GM12865 (cell line): Measurements from ENCODE around the gene ANKRD33.

Experiments used
- DNase-seq: peaks from one replicate; pipeline ENCODE4 v3.0.0; 2010; ENCODE audit warnings: low read depth
- H3K4me3 ChIP-seq: 2 replicates; pipeline ENCODE4 v1.5.1; 2011; ENCODE audit warnings: mild to moderate bottlenecking, low read depth, low read length, control low read depth
- TF ChIP-seq, protein P1 (sequence below): IDR thresholded peaks from 2 replicates; pipeline ENCODE4 v1.5.1; 2011; ENCODE audit warnings: low read length, control low read depth, low read depth, inconsistent platforms; ENCODE audit not compliant: insufficient read depth; ENCODE audit errors: missing control alignments

The ANKRD33 gene

DNA sequence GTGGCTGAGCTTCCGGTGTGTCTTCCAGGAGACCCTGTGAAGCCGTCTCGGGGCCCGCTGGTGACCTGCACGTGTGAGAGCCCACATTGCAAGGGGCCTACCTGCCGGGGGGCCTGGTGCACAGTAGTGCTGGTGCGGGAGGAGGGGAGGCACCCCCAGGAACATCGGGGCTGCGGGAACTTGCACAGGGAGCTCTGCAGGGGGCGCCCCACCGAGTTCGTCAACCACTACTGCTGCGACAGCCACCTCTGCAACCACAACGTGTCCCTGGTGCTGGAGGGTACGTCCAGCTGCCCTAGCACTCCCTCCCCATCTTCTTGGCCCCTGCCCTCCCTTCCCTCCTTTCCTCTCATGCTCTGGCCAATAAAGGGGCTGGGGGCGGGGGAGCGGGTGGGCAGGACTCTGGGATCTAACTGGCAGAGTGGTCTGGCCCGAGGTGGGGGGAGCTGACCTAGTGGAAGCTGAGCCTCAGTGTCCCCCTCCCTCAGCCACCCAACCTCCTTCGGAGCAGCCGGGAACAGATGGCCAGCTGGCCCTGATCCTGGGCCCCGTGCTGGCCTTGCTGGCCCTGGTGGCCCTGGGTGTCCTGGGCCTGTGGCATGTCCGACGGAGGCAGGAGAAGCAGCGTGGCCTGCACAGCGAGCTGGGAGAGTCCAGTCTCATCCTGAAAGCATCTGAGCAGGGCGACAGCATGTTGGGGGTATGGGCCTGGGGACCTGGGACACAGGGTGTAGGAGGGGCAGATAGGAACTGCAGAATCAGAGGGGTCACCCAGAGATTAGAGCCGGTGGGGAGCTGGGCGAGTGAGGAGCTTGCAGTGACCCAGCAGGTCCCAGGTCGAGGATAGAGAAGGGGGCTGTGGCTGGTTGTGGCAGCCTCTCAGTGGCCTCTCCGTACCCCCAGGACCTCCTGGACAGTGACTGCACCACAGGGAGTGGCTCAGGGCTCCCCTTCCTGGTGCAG lies 25.4 kb downstream of the ANKRD33 start:
- DNase-seq: no peak
- TF ChIP-seq, protein P1, sequence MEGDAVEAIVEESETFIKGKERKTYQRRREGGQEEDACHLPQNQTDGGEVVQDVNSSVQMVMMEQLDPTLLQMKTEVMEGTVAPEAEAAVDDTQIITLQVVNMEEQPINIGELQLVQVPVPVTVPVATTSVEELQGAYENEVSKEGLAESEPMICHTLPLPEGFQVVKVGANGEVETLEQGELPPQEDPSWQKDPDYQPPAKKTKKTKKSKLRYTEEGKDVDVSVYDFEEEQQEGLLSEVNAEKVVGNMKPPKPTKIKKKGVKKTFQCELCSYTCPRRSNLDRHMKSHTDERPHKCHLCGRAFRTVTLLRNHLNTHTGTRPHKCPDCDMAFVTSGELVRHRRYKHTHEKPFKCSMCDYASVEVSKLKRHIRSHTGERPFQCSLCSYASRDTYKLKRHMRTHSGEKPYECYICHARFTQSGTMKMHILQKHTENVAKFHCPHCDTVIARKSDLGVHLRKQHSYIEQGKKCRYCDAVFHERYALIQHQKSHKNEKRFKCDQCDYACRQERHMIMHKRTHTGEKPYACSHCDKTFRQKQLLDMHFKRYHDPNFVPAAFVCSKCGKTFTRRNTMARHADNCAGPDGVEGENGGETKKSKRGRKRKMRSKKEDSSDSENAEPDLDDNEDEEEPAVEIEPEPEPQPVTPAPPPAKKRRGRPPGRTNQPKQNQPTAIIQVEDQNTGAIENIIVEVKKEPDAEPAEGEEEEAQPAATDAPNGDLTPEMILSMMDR: peak; percentile 7
- H3K4me3 ChIP-seq: no peak overlapping the region

DNA sequence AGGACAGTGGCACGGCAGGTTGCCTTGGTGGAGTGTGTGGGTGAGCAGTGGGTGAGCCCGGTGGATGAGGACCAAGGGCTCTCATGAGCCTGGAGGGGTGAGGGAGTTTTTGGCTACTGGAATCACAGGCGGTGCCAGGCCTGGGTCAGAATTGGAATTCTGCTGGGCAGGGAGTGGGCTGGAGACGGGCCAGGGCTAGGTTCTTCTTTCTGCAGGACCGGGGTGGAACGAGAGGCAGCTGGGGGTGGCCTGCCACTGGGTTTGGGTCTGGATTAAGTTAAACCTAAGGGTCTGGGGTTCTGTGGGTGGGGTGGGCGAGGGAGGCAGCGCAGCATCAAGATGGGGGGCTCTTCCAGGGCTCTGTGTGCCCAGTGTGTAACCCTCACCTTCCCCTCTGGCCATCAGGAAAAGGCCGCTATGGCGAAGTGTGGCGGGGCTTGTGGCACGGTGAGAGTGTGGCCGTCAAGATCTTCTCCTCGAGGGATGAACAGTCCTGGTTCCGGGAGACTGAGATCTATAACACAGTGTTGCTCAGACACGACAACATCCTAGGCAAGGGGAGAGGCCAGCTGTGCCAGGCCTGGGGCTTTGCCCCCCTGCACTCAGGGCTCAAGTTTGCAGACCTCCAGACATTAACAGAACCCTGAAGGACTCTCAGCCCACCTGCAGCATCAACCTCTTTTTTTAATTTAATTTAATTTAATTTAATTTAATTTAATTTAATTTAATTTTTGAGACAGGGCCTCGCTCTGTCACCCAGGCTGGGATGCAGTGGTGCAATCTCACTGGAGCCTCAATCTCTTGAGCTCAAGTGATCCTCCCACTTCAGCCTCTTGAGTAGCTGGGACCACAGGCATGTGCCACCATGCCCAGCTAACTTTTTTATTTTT lies 26.4 kb downstream of the ANKRD33 start:
- TF ChIP-seq, protein P1: no peak
- no peak for DNase-seq
- no peak overlapping the region for H3K4me3 ChIP-seq

DNA sequence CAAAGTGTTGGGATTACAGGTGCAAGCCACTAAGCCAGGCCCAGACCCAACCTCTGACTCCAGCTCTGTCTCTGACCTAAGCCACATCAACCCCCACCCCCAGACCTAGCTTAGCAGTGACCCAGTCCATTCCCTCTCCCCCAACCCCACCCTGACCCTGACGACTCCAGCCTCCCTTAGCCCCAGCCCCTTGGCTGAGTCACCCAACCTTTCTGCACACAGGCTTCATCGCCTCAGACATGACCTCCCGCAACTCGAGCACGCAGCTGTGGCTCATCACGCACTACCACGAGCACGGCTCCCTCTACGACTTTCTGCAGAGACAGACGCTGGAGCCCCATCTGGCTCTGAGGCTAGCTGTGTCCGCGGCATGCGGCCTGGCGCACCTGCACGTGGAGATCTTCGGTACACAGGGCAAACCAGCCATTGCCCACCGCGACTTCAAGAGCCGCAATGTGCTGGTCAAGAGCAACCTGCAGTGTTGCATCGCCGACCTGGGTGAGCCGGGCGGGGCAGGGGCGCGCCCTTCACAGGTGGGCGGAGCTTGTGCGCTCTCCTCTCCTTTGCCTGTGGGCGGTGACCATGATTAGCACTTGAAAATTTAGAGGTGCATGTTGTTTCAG lies 27.2 kb downstream of the ANKRD33 start:
- no peak overlapping the region for H3K4me3 ChIP-seq
- no peak for DNase-seq
- TF ChIP-seq, protein P1: no peak

DNA sequence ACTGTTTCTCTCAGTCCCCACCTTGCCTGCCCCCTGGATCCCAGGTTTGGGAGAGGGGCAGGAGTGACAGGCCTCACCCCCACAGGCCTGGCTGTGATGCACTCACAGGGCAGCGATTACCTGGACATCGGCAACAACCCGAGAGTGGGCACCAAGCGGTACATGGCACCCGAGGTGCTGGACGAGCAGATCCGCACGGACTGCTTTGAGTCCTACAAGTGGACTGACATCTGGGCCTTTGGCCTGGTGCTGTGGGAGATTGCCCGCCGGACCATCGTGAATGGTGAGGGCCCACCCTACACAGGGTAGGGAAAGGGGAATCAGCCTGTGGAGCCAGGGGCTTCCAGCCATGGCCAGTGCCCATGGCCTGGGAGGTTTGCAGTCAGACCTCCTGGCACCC lies 28.0 kb downstream of the ANKRD33 start:
- TF ChIP-seq, protein P1: no peak
- no peak for DNase-seq
- no peak overlapping the region for H3K4me3 ChIP-seq

DNA sequence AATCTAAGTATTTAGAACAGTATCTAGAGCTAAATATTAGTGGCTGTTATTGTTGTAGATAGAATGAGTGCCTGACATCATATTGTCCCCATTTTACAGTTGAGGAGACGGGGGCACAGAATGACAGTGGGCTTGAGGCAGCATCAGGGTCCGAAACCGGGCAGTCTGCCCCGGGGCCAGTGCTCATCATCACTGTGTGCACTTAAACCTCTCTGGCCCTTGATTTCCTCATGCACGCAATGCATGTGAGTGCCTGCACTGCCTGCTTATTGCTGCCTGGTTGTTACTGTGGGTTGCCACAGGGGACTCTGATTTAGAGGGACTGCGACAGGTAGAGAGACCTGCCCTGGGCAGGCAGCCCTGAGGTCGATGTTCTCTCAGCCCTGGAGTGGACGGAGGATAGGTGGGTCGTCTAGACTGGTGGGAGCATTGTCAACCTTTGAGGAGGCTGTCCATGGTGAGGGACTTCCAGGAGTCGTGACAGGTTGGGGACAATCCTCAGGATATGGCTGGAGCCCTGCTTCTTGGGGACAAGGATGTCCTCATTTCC lies 29.2 kb downstream of the ANKRD33 start:
- DNase-seq: no peak
- H3K4me3 ChIP-seq: no peak overlapping the region
- TF ChIP-seq, protein P1: no peak

DNA sequence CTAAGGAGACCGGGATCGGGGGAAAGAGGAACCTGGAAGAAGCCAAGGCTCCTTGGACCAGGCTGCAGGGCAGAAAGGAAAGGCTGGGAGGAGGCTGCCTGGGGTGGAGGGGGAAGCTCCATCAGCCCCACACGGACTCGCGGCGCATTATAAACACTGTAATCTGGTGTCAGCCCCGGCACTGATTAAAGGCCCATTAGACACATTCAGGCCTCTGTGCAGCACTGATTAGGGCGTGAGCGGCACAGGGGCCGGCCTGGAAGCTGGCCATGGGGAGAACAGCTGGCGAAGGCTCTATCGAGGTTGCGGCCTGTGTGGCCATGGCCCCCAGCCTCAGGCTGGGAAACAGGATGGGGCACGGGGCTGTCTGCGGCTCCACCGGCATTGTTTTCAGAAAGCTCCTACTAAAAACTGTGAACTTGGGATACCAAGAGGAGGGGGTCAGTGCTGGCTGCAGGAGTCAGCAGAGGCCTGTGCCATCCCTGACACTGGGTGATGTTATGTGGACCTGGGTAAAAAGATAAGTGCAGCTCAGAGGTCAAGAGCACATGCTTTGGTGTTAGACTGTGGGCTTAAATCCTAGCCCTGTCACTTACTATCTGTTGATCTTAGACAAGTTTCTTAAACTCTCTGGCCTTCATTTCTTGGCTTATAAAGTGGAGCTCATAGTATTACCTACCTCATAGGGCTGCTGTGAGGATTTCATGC lies 30.0 kb downstream of the ANKRD33 start:
- TF ChIP-seq, protein P1: no peak
- H3K4me3 ChIP-seq: no peak overlapping the region
- no peak for DNase-seq
